Measurements from ENCODE around the gene TMEM72.

DNA sequence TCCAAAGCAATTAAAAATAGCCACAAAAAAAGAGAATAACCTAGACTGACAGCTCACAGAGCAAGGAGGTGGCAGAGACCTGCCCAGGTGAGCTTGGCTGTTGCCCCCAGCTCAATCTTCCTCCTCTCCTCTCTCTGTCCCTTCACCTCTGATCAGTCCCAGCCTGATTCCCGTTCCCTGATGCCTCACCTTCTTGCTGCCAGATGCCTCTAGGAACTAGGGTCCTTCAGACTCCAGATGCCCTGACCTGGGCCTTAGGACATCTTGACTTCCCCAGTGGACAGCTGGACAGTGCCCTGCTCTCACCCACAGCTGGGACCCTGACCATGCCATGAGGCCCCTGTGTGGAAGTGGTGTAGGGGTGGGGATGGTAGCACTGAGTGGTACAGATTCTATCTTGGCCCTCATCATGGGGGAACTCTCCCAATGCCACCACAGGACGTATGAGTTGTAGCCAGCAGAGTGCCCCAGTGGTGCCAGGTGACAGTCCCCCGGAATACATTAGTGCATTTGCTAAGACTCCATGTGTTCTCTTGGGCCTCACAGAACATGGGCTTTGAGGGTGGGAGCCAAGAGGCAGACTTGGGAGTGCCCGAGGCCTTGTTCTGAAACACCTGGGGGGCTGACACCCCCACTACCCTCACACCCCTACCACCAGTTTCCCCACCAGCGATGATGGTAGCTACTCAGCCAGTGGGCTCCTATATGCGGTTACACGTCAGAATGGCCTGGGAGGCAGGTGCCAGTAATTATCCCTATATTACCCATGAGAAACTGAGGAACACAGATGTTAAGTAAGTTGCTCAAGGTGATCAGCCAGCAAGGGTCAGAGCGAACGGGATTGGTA, 65.4 kb downstream of the TMEM72 start:
- TF ChIP-seq POLR2A (IDR thresholded peaks at IDR 0.05; ENCODE audit: low read length) (no peak), GATA1 (IDR thresholded peaks at IDR 0.05; ENCODE audit: low read depth, low read length) (no peak)

Data from erythroblast (primary cell).